ENCODE results near the gene KHDRBS2.

DNA sequence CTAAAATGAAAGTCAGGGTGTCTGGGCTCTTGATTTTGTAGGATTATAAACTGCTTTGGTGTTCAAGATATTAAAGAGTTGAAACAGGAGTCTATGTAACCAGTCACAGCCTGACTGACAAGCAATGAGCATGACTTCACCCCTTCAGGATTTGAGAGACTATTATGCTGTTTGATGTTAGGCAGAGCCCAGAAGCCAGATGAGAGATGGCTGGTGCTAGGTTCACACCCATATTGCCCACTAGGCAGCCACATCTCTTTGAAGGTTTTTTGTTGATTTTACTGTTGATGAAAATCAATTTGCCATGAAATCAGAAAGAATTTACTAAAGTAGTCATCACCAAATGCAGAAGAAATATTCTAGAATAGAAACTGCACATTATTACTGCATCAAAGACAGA lies 243.6 kb downstream of the KHDRBS2 start:
- TF ChIP-seq, protein P1, sequence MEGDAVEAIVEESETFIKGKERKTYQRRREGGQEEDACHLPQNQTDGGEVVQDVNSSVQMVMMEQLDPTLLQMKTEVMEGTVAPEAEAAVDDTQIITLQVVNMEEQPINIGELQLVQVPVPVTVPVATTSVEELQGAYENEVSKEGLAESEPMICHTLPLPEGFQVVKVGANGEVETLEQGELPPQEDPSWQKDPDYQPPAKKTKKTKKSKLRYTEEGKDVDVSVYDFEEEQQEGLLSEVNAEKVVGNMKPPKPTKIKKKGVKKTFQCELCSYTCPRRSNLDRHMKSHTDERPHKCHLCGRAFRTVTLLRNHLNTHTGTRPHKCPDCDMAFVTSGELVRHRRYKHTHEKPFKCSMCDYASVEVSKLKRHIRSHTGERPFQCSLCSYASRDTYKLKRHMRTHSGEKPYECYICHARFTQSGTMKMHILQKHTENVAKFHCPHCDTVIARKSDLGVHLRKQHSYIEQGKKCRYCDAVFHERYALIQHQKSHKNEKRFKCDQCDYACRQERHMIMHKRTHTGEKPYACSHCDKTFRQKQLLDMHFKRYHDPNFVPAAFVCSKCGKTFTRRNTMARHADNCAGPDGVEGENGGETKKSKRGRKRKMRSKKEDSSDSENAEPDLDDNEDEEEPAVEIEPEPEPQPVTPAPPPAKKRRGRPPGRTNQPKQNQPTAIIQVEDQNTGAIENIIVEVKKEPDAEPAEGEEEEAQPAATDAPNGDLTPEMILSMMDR (IDR thresholded peaks at IDR 0.05): no peak
- TF ChIP-seq EP300 (IDR thresholded peaks at IDR 0.05): no peak
